IMR-90 (cell line): ENCODE data around the gene ASTN2.

Source experiments
- CEBPB ChIP-seq: IDR thresholded peaks from 2 replicates; pipeline ENCODE4 v1.6.1; 2012; ENCODE audit warnings: low read depth, low read length, improper control_type of control experiment
- POLR2A ChIP-seq: IDR thresholded peaks from 2 replicates; pipeline ENCODE4 v1.6.1; 2012; ENCODE audit warnings: mild to moderate bottlenecking, low read depth, low read length
- RCOR1 ChIP-seq: IDR thresholded peaks from 2 replicates; pipeline ENCODE4 v1.6.1; 2012; ENCODE audit warnings: mild to moderate bottlenecking, low read length, improper control_type of control experiment; ENCODE audit not compliant: insufficient replicate concordance
- SMC3 ChIP-seq: fragments of 150-350 bp; IDR thresholded peaks from 2 replicates; pipeline ENCODE4 v1.6.1; 2016; ENCODE audit warnings: low read depth, mild to moderate bottlenecking, antibody characterized with exemption, low read length, moderate library complexity
- TF ChIP-seq, protein P1 (sequence below): conservative IDR thresholded peaks from 2 replicates; pipeline ENCODE4 v1.5.1; 2012; ENCODE audit warnings: mild to moderate bottlenecking, low read depth, low read length, improper control_type of control experiment
- TF ChIP-seq, protein P2 (sequence below): fragments of 150-350 bp; IDR thresholded peaks from 2 replicates; pipeline ENCODE4 v1.6.1; 2016; ENCODE audit warnings: low read depth, mild to moderate bottlenecking, low read length, moderate library complexity, borderline replicate concordance

DNA sequence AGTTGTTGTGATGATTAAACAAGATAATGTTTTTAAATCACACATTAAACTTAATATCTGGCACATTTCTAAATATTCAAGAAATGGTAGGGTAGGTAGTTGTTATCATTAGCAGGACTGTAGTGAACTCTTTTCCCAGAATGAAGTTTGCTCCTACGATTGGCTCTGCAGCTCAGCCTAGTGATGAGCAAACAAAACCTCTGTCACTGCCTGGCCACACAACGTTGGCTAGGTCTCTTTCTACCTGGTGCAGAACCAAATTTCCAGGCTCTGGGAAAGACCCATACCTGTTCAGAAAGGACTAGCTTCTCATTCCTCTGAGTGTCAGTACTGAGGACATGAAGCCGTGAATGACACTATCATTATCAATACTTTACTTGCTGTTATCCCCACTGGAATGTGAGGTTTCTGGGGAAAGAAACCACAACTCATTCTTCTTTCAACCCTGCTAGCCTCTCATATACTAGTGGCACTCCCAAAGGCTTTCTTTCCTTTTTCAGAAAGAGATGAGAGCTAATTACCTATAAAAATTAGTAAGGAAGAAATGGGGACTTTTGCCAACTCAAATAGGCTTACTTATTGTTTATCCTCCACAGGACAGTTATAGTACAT, 947.0 kb downstream of the ASTN2 start:
- TF ChIP-seq, protein P1, sequence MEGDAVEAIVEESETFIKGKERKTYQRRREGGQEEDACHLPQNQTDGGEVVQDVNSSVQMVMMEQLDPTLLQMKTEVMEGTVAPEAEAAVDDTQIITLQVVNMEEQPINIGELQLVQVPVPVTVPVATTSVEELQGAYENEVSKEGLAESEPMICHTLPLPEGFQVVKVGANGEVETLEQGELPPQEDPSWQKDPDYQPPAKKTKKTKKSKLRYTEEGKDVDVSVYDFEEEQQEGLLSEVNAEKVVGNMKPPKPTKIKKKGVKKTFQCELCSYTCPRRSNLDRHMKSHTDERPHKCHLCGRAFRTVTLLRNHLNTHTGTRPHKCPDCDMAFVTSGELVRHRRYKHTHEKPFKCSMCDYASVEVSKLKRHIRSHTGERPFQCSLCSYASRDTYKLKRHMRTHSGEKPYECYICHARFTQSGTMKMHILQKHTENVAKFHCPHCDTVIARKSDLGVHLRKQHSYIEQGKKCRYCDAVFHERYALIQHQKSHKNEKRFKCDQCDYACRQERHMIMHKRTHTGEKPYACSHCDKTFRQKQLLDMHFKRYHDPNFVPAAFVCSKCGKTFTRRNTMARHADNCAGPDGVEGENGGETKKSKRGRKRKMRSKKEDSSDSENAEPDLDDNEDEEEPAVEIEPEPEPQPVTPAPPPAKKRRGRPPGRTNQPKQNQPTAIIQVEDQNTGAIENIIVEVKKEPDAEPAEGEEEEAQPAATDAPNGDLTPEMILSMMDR: no peak
- TF ChIP-seq, protein P2, sequence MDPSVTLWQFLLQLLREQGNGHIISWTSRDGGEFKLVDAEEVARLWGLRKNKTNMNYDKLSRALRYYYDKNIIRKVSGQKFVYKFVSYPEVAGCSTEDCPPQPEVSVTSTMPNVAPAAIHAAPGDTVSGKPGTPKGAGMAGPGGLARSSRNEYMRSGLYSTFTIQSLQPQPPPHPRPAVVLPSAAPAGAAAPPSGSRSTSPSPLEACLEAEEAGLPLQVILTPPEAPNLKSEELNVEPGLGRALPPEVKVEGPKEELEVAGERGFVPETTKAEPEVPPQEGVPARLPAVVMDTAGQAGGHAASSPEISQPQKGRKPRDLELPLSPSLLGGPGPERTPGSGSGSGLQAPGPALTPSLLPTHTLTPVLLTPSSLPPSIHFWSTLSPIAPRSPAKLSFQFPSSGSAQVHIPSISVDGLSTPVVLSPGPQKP: no peak
- TF ChIP-seq POLR2A: no peak
- TF ChIP-seq CEBPB: no peak
- no peak for TF ChIP-seq SMC3
- no peak for TF ChIP-seq RCOR1
